ENCODE measurements around the gene HOMER2. TPM values are rescaled to one million over a fixed set of nuclear protein-coding genes. Genes with fewer than 3 reads are reported as not detected.
"Not testable (repeated sequence)": the region's sequence is repeated elsewhere in the genome, so short reads cannot be mapped to it uniquely, and the experiment has no call there.

Gene HOMER2
- total and polyA plus RNA-seq, 2 donors (not counting 3 experiments of a cell fraction or from before 2014, with no cell fraction given): 0.60 to 0.68 TPM

GRCh38 chr15:82942691-82943090, 9.8 kb downstream of the HOMER2 start:
- dilution Hi-C loops (cut with MboI; ENCODE audit: extremely low pct_ligation_motif_present, low sequenced_read_pairs): no loop called here
- FAIRE-seq (no peak), DNase-seq (ENCODE audit: low read depth, low spot score) (no peak)
- ChIA-PET POLR2A (interaction anchor here (0.6 kb wide), 1 partner anchor 29 kb away, joined by 4 read pairs; no protein-coding TSS in a partner anchor), CTCF (no interaction called here)
- H3K36me3 ChIP-seq (ENCODE audit: control insufficient read depth in 2 of 2, extremely low read depth in 1 of 2, insufficient read depth in 2 of 2, low read length in 2 of 2): no peaks in the 10 kb centered on the region
- H3K9me3 ChIP-seq (replicated peaks; ENCODE audit: control insufficient read depth, insufficient read depth, low read length): no peaks in the 10 kb centered on the region
- H3K27ac ChIP-seq (ENCODE audit: insufficient read depth, low read depth, low read length): no peak overlapping the region
- H3K4me1 ChIP-seq (ENCODE audit: control insufficient read depth, extremely low read depth, insufficient read depth, low read length): no peaks in the 10 kb centered on the region
- no peaks in the 10 kb centered on the region for H4K20me1 ChIP-seq (replicated peaks; ENCODE audit: control insufficient read depth, extremely low read depth, insufficient read depth, low read length)
- H3K9ac ChIP-seq (replicated peaks; ENCODE audit: extremely low read depth, insufficient read depth, low read length): no peak overlapping the region
- H2AFZ ChIP-seq (ENCODE audit: low read depth, low read length): no peak overlapping the region
- no peak overlapping the region for H3K4me3 ChIP-seq (replicated peaks in 1 of 3; ENCODE audit: insufficient read depth in 1 of 3, low read depth in 1 of 3, low read length in 3 of 3)
- H3K4me2 ChIP-seq (ENCODE audit: insufficient read depth, low read length): no peak overlapping the region
- no peaks in the 10 kb centered on the region for H3K79me2 ChIP-seq (ENCODE audit: control insufficient read depth, insufficient read depth, low read length)
- BruUV-seq (replicated peaks): no TSS peak
- TF ChIP-seq JUN (IDR thresholded peaks at IDR 0.05; ENCODE audit: borderline replicate concordance, insufficient read depth, insufficient read length, low read depth): no peak
- no peaks in the 10 kb centered on the region for H3K9me1 ChIP-seq (replicated peaks; ENCODE audit: control insufficient read depth, extremely low read depth, insufficient read depth, low read length)
- no peaks in the 10 kb centered on the region for H3K27me3 ChIP-seq (ENCODE audit: control insufficient read depth in 2 of 2, insufficient read depth in 2 of 2, low read length in 2 of 2)
- intact Hi-C loops (cut with micrococcal nuclease): no loop called here

- BruUV-seq (replicated peaks); H2AFZ ChIP-seq (ENCODE audit: low read depth, low read length); intact Hi-C loops (cut with micrococcal nuclease); DNase-seq (ENCODE audit: low read depth, low spot score); dilution Hi-C loops (cut with MboI; ENCODE audit: extremely low pct_ligation_motif_present, low sequenced_read_pairs); POLR2A ChIA-PET; H3K4me2 ChIP-seq (ENCODE audit: insufficient read depth, low read length); CTCF ChIA-PET; H3K9me3 ChIP-seq (replicated peaks; ENCODE audit: control insufficient read depth, insufficient read depth, low read length); H3K27ac ChIP-seq (ENCODE audit: insufficient read depth, low read depth, low read length); H3K36me3 ChIP-seq (ENCODE audit: control insufficient read depth in 2 of 2, extremely low read depth in 1 of 2, insufficient read depth in 2 of 2, low read length in 2 of 2); H3K9me1 ChIP-seq (replicated peaks; ENCODE audit: control insufficient read depth, extremely low read depth, insufficient read depth, low read length); FAIRE-seq; H4K20me1 ChIP-seq (replicated peaks; ENCODE audit: control insufficient read depth, extremely low read depth, insufficient read depth, low read length); H3K27me3 ChIP-seq (ENCODE audit: control insufficient read depth in 2 of 2, insufficient read depth in 2 of 2, low read length in 2 of 2); H3K79me2 ChIP-seq (ENCODE audit: control insufficient read depth, insufficient read depth, low read length); H3K4me1 ChIP-seq (ENCODE audit: control insufficient read depth, extremely low read depth, insufficient read depth, low read length); H3K9ac ChIP-seq (replicated peaks; ENCODE audit: extremely low read depth, insufficient read depth, low read length); H3K4me3 ChIP-seq (replicated peaks in 1 of 3; ENCODE audit: insufficient read depth in 1 of 3, low read depth in 1 of 3, low read length in 3 of 3): not testable (repeated sequence)
Measured at GRCh38 chr15:82939678-82940077, 12.8 kb downstream of the HOMER2 start.

DNA sequence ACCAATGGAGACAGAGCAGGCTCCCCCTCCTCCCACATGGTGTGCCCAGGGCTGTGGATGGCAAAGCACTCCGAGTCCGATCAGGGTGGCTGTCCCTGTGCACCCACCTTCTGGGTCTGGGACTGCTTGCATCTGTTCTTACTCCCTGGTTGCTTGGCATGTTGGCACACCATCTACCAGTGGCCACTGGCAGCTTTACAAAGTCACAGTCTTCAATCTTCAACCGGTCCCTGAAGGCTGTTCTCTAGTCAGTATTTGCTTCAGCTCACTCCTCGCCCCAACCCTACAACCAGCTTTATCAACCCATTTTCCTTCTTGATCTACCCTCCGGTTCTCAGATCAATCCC, 14.8 kb downstream of the HOMER2 start:
- H3K4me1 ChIP-seq (ENCODE audit: control insufficient read depth, extremely low read depth, insufficient read depth, low read length): no peaks in the 10 kb centered on the region
- H3K9ac ChIP-seq (replicated peaks; ENCODE audit: extremely low read depth, insufficient read depth, low read length): no peak overlapping the region
- H3K36me3 ChIP-seq (ENCODE audit: control insufficient read depth in 2 of 2, extremely low read depth in 1 of 2, insufficient read depth in 2 of 2, low read length in 2 of 2): no peaks in the 10 kb centered on the region
- intact Hi-C loops (cut with micrococcal nuclease): no loop called here
- H3K27me3 ChIP-seq (ENCODE audit: control insufficient read depth in 2 of 2, insufficient read depth in 2 of 2, low read length in 2 of 2): no peaks in the 10 kb centered on the region
- no peaks in the 10 kb centered on the region for H3K9me3 ChIP-seq (replicated peaks; ENCODE audit: control insufficient read depth, insufficient read depth, low read length)
- no peaks in the 10 kb centered on the region for H3K79me2 ChIP-seq (ENCODE audit: control insufficient read depth, insufficient read depth, low read length)
- no peaks in the 10 kb centered on the region for H4K20me1 ChIP-seq (replicated peaks; ENCODE audit: control insufficient read depth, extremely low read depth, insufficient read depth, low read length)
- H2AFZ ChIP-seq (ENCODE audit: low read depth, low read length): no peak overlapping the region
- BruUV-seq (replicated peaks): no TSS peak
- no peaks in the 10 kb centered on the region for H3K9me1 ChIP-seq (replicated peaks; ENCODE audit: control insufficient read depth, extremely low read depth, insufficient read depth, low read length)
- FAIRE-seq (no peak), DNase-seq (ENCODE audit: low read depth, low spot score) (no peak)
- no peak overlapping the region for H3K4me3 ChIP-seq (replicated peaks in 1 of 3; ENCODE audit: insufficient read depth in 1 of 3, low read depth in 1 of 3, low read length in 3 of 3)
- TF ChIP-seq MYC (IDR thresholded peaks at IDR 0.05; ENCODE audit: low read depth, low read length) (no peak), MAX (IDR thresholded peaks at IDR 0.05; ENCODE audit: insufficient read depth, insufficient read length) (no peak), JUN (IDR thresholded peaks at IDR 0.05; ENCODE audit: borderline replicate concordance, insufficient read depth, insufficient read length, low read depth) (no peak), GATA2 (IDR thresholded peaks at IDR 0.05; ENCODE audit: insufficient read depth, insufficient read length, low read depth, low read length) (no peak), POLR2A (IDR thresholded peaks at IDR 0.05; ENCODE audit: low read depth, low read length) (no peak), FOS (IDR thresholded peaks at IDR 0.05; ENCODE audit: borderline replicate concordance, insufficient read depth, low read length) (no peak), EZH2 (IDR thresholded peaks at IDR 0.05; ENCODE audit: borderline replicate concordance, low read depth, low read length, severe bottlenecking) (no peak), CTCF (IDR thresholded peaks at IDR 0.05; ENCODE audit: extremely low read depth in 1 of 2, insufficient read depth in 1 of 2, low read depth in 1 of 2, low read length in 2 of 2) (no peak), POLR2AphosphoS5 (IDR thresholded peaks at IDR 0.05; ENCODE audit: insufficient read depth, low read depth, low read length) (no peak)
- H3K4me2 ChIP-seq (ENCODE audit: insufficient read depth, low read length): no peak overlapping the region
- ChIA-PET CTCF (no interaction called here), POLR2A (no interaction called here)
- dilution Hi-C loops (cut with MboI; ENCODE audit: extremely low pct_ligation_motif_present, low sequenced_read_pairs): no loop called here
- H3K27ac ChIP-seq (ENCODE audit: insufficient read depth, low read depth, low read length): no peak overlapping the region

Data from endothelial cell of umbilical vein (primary cell).